PC-9 (cell line): ENCODE results near the gene NKX6-2. TPM values are rescaled to one million over a fixed set of nuclear protein-coding genes. Genes with fewer than 3 reads are reported as not detected.

Experiments used
- BruUV-seq: library from RNA; stranded (reverse); fragments of 400-500 nt; replicated peaks from 2 replicates; lab custom pipeline; 2021; lab: Mats Ljungman, UMichigan
- CTCF ChIA-PET: fragments of 300-600 bp; sonication (Branson Sonifier 250); formaldehyde crosslinking; loops from one replicate; lab custom pipeline; 2022; ENCODE audit warnings: antibody characterized with exemption; lab: Charles Lee
- POLR2A ChIA-PET: fragments of 300-600 bp; sonication (Branson Sonifier 250); formaldehyde crosslinking; loops from one replicate; lab custom pipeline; 2022; ENCODE audit warnings: antibody characterized with exemption; ENCODE audit not compliant: unreplicated experiment; lab: Charles Lee
- DNase-seq, 2 experiments: peaks; one replicate each; pipeline versions ENCODE4 v3.0.0 to v3.0.0-alpha.2; 2015 to 2022; ENCODE audit warnings: mixed read lengths in 1 of 2
- H2AFZ ChIP-seq: fragments of 200-600 bp; sonication (generic); 2 replicates; pipeline ENCODE4 v1.8.1; 2017; ENCODE audit warnings: antibody characterized with exemption
- H3F3A ChIP-seq: fragments of 200-600 bp; sonication (generic); 2 replicates; pipeline ENCODE4 v1.8.1; 2017; ENCODE audit warnings: antibody characterized with exemption, mild to moderate bottlenecking, low read depth; ENCODE audit not compliant: insufficient read depth
- H3K27ac ChIP-seq: fragments of 200-600 bp; sonication (generic); 2 replicates; pipeline ENCODE4 v1.6.1; 2016; ENCODE audit warnings: mixed run types
- H3K27me3 ChIP-seq: fragments of 200-600 bp; sonication (generic); 2 replicates; pipeline ENCODE4 v1.6.1; 2016; ENCODE audit warnings: low read depth, mixed run types; ENCODE audit not compliant: insufficient read depth
- H3K36me3 ChIP-seq: fragments of 200-600 bp; sonication (generic); 2 replicates; pipeline ENCODE4 v1.6.1; 2016; ENCODE audit warnings: low read depth, mixed run types
- H3K4me1 ChIP-seq: fragments of 200-600 bp; sonication (generic); replicated peaks from 2 replicates; pipeline ENCODE4 v1.6.1; 2016; ENCODE audit warnings: mixed run types; ENCODE audit not compliant: insufficient read depth
- H3K4me2 ChIP-seq: fragments of 200-600 bp; sonication (generic); 2 replicates; pipeline ENCODE4 v1.6.1; 2017; ENCODE audit warnings: mixed run types
- H3K4me3 ChIP-seq: fragments of 200-600 bp; sonication (generic); 2 replicates; pipeline ENCODE4 v1.6.1; 2016; ENCODE audit warnings: mixed run types
- H3K79me2 ChIP-seq: fragments of 200-600 bp; sonication (generic); 2 replicates; pipeline ENCODE4 v1.6.1; 2017; ENCODE audit warnings: low read depth, mixed run types
- H3K9me2 ChIP-seq: fragments of 200-600 bp; sonication (generic); 2 replicates; pipeline ENCODE4 v1.8.1; 2017; ENCODE audit warnings: mild to moderate bottlenecking; ENCODE audit not compliant: insufficient read depth
- H3K9me3 ChIP-seq: fragments of 200-600 bp; sonication (generic); 2 replicates; pipeline ENCODE4 v1.8.1; 2016; ENCODE audit warnings: low read depth; ENCODE audit not compliant: insufficient read depth
- H4K20me1 ChIP-seq: fragments of 200-600 bp; sonication (generic); 2 replicates; pipeline ENCODE4 v1.8.1; 2017; ENCODE audit not compliant: insufficient read depth
- EZH2 ChIP-seq: fragments of 200-600 bp; sonication (generic); IDR thresholded peaks from 2 replicates; pipeline ENCODE4 v1.8.0; 2017; ENCODE audit warnings: antibody characterized with exemption, low read depth
- intact Hi-C: fragments of 100-400 bp; cut with micrococcal nuclease; formaldehyde crosslinking; loops from one replicate; pipeline ENCODE4 v1.10.0; 2022; ENCODE audit not compliant: unreplicated experiment
- total RNA-seq: library from RNA; stranded (reverse); gene quantifications from 2 replicates; pipeline ENCODE4 v1.2.3, GENCODE V29; 2021
- TF ChIP-seq, protein P1 (sequence below): fragments of 200-600 bp; sonication (generic); conservative IDR thresholded peaks from 2 replicates; pipeline ENCODE4 v1.6.1; 2017; ENCODE audit warnings: mixed run types, antibody characterized with exemption, mild to moderate bottlenecking, moderate library complexity

The NKX6-2 gene
- total RNA-seq, 1 experiment from 2014 or later: not detected

DNA sequence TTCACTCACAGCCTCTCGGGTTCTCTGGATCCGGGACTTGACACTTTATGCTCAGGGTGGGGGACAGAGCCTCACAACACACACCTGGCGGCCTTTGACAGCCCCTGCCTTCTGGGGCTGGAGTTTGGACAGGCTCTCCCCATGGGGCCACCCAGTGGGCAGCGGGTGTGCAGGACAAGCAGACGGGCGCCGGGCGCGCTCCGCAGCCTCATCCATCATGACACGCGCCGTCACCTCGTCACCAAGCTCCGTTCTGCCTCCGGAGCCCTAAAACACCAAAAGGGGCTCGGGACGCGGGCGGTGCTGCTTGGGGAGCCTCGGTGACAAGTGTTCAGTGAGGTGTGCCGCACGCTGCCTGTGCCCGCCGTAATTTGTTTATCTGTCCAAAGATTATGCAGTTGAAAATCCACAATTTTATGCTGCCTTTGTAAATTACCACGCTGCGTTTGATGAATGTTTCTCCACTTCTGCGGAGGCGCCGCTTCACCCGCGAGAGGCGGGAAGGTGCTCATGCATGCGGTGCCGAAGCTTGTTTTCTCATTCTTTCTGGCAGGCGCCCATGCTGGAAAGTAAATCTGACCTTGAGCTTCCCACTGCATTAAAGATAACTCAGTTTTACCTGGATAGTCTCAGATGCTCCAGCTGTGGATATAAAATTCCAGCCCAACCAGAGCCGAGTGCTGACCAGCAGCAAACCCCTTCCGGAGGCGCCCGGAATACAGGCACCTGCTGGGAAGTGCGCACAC lies 6.2 kb downstream of the NKX6-2 start:
- no TSS peak for BruUV-seq
- Histone ChIP-seq H3K4me3 (no peak overlapping the region), H3K27me3 (no peaks in the 10 kb centered on the region), H3K4me1 (no peaks in the 10 kb centered on the region), H3K9me3 (no peaks in the 10 kb centered on the region), H4K20me1 (no peaks in the 10 kb centered on the region), H3K27ac (no peak overlapping the region), H3F3A (no peaks in the 10 kb centered on the region), H3K79me2 (no peaks in the 10 kb centered on the region), H3K4me2 (no peak overlapping the region), H2AFZ (no peak overlapping the region), H3K36me3 (no peaks in the 10 kb centered on the region), H3K9me2 (no peaks in the 10 kb centered on the region)
- TF ChIP-seq EZH2: no peak
- TF ChIP-seq, protein P1, sequence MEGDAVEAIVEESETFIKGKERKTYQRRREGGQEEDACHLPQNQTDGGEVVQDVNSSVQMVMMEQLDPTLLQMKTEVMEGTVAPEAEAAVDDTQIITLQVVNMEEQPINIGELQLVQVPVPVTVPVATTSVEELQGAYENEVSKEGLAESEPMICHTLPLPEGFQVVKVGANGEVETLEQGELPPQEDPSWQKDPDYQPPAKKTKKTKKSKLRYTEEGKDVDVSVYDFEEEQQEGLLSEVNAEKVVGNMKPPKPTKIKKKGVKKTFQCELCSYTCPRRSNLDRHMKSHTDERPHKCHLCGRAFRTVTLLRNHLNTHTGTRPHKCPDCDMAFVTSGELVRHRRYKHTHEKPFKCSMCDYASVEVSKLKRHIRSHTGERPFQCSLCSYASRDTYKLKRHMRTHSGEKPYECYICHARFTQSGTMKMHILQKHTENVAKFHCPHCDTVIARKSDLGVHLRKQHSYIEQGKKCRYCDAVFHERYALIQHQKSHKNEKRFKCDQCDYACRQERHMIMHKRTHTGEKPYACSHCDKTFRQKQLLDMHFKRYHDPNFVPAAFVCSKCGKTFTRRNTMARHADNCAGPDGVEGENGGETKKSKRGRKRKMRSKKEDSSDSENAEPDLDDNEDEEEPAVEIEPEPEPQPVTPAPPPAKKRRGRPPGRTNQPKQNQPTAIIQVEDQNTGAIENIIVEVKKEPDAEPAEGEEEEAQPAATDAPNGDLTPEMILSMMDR: no peak
- intact Hi-C loops: no loop called here
- DNase-seq: no peak
- CTCF ChIA-PET: no interaction called here
- POLR2A ChIA-PET: no interaction called here

DNA sequence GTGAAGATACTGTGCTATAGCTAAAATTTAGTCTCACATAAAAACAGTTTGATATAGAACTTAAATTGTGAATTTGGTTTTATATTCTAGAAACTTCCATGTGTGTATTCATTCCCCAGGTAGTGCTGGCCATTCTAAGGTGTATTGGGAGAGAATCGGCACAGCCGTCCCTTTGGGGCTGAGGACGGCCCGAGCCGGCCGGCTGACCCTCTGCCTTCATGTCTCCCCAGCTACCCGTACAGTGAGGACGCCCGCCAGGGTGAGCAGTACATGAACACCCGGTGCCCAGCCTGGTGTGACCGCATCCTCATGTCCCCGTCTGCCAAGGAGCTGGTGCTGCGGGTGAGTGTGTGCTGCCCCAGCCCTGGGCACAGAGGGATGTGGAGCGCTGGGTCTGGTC lies 8.5 kb downstream of the NKX6-2 start:
- no peak for DNase-seq
- CTCF ChIA-PET: no interaction called here
- Histone ChIP-seq H3K27me3 (no peaks in the 10 kb centered on the region), H3K9me3 (no peaks in the 10 kb centered on the region), H3K4me1 (no peaks in the 10 kb centered on the region), H3K9me2 (no peaks in the 10 kb centered on the region), H3K79me2 (no peaks in the 10 kb centered on the region), H3K4me2 (no peak overlapping the region), H3K27ac (no peak overlapping the region), H4K20me1 (no peaks in the 10 kb centered on the region), H3K4me3 (no peak overlapping the region), H3F3A (no peaks in the 10 kb centered on the region), H3K36me3 (no peaks in the 10 kb centered on the region), H2AFZ (no peak overlapping the region)
- POLR2A ChIA-PET: no interaction called here
- no TSS peak for BruUV-seq
- intact Hi-C loops: no loop called here
- no peak for TF ChIP-seq EZH2
- TF ChIP-seq, protein P1: no peak

DNA sequence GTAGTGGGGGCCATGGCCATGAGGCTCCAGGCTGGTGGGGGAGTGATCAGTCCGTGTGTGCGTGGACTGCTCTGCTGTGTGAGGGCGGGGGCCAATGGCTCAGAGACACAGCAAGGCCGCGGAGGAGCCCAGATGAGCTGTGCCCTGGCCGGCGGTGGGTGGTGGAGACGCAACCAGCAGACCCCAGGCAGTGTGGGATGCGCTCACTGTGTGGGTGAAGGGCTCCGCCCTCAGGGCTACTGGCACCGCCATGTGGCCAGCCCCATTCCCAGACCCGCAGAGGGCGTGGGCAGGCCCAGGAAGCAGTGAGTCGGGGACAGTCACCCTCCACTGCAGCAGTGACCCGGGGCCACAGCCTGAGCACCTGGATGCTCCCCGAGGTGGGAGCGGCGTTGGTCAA lies 9.1 kb downstream of the NKX6-2 start:
- no peaks in the 10 kb centered on the region for H3K9me2 ChIP-seq
- no peaks in the 10 kb centered on the region for H3F3A ChIP-seq
- ChIA-PET POLR2A (no interaction called here), CTCF (no interaction called here)
- no peaks in the 10 kb centered on the region for H3K27me3 ChIP-seq
- no peaks in the 10 kb centered on the region for H3K36me3 ChIP-seq
- H3K27ac ChIP-seq: no peak overlapping the region
- no peak overlapping the region for H3K4me2 ChIP-seq
- no peaks in the 10 kb centered on the region for H3K4me1 ChIP-seq
- TF ChIP-seq, protein P1: no peak
- no peak for TF ChIP-seq EZH2
- intact Hi-C loops: no loop called here
- no TSS peak for BruUV-seq
- no peaks in the 10 kb centered on the region for H3K79me2 ChIP-seq
- no peaks in the 10 kb centered on the region for H4K20me1 ChIP-seq
- no peak overlapping the region for H3K4me3 ChIP-seq
- H3K9me3 ChIP-seq: no peaks in the 10 kb centered on the region
- H2AFZ ChIP-seq: no peak overlapping the region
- no peak for DNase-seq
